GM12878 (cell line): ENCODE measurements around the gene TCF4. TPM values are rescaled to one million over a fixed set of nuclear protein-coding genes. Genes with fewer than 3 reads are reported as not detected.

Experiments
- ATAC-seq: fragments of 200-7000 bp; cut with Tn5 transposase; 3 replicates; pipeline ENCODE4 v1.9.1; 2020; ENCODE audit warnings: mild to moderate bottlenecking, moderate library complexity
- BruUV-seq: library from RNA; stranded (reverse); fragments of 400-500 nt; replicated peaks from 2 replicates; lab custom pipeline; 2021; lab: Mats Ljungman, UMichigan
- CTCF ChIA-PET: fragments of 300-600 bp; sonication (Branson Sonifier 250); formaldehyde crosslinking; extraction: SDS; loops from one replicate; lab custom pipeline; 2021; ENCODE audit warnings: inconsistent platforms; lab: Yijun Ruan, JAX
- POLR2A ChIA-PET: fragments of 350-600 bp; formaldehyde crosslinking; extraction: SDS; loops from one replicate; lab custom pipeline; 2021; ENCODE audit warnings: inconsistent platforms; lab: Charles Lee
- RAD21 ChIA-PET: fragments of 300-600 bp; sonication (Branson Sonifier 250); formaldehyde crosslinking; loops from one replicate; lab custom pipeline; 2023; ENCODE audit warnings: antibody characterized with exemption; ENCODE audit not compliant: unreplicated experiment; lab: Charles Lee
- SMC1A ChIA-PET: fragments of 300-600 bp; sonication (Branson Sonifier 250); formaldehyde crosslinking; loops from one replicate; lab custom pipeline; 2023; ENCODE audit not compliant: unreplicated experiment, uncharacterized antibody; lab: Charles Lee
- DNase-seq: peaks from one replicate; pipeline ENCODE4 v3.0.0-alpha.2; 2011; ENCODE audit warnings: low read depth, low spot score
- FAIRE-seq: peaks from 3 replicates; lab custom pipeline; 2011; peaks lifted over from hg19 to GRCh38; lab: Jason Lieb, UNC
- H2AFZ ChIP-seq: 2 replicates; pipeline ENCODE4 v1.6.0; 2011; ENCODE audit warnings: low read depth, low read length, control low read depth; ENCODE audit not compliant: control insufficient read depth
- H3K27ac ChIP-seq: 2 replicates; pipeline ENCODE4 v1.5.1; 2011; ENCODE audit warnings: control low read depth; ENCODE audit not compliant: control insufficient read depth, insufficient read depth
- H3K27me3 ChIP-seq, 2 experiments: replicated peaks in 1 of 2; 2 replicates each; pipeline versions ENCODE4 v1.6.0 to v1.6.1; 2011; ENCODE audit warnings: low read length in 1 of 2; ENCODE audit not compliant: control insufficient read depth in 2 of 2, insufficient read depth in 2 of 2
- H3K36me3 ChIP-seq, 2 experiments: 2 replicates each; pipeline ENCODE4 v1.5.1; 2011; ENCODE audit warnings: low read length in 1 of 2; ENCODE audit not compliant: control insufficient read depth in 2 of 2, insufficient read depth in 2 of 2
- H3K4me1 ChIP-seq: 2 replicates; pipeline ENCODE4 v1.6.1; 2011; ENCODE audit warnings: mild to moderate bottlenecking, low read length, moderate library complexity, mixed read lengths; ENCODE audit not compliant: control insufficient read depth, insufficient read depth
- H3K4me2 ChIP-seq: 2 replicates; pipeline ENCODE4 v1.6.0; 2011; ENCODE audit warnings: control low read depth; ENCODE audit not compliant: control insufficient read depth, insufficient read depth
- H3K4me3 ChIP-seq: fragments of 200-600 bp; sonication (generic); 2 replicates; pipeline ENCODE4 v1.5.1; 2016
- H3K79me2 ChIP-seq: 2 replicates; pipeline ENCODE4 v1.6.0; 2011; ENCODE audit warnings: low read length; ENCODE audit not compliant: control insufficient read depth, insufficient read depth
- H3K9ac ChIP-seq: 2 replicates; pipeline ENCODE4 v1.8.0; 2011; ENCODE audit warnings: low read length, control low read depth, mixed read lengths; ENCODE audit not compliant: control insufficient read depth, insufficient read depth
- H3K9me3 ChIP-seq: replicated peaks from 3 replicates; pipeline ENCODE4 v1.5.1; 2011; ENCODE audit warnings: mild to moderate bottlenecking, low read length; ENCODE audit not compliant: control insufficient read depth, insufficient read depth
- H4K20me1 ChIP-seq: 2 replicates; pipeline ENCODE4 v1.6.0; 2011; ENCODE audit not compliant: control insufficient read depth, insufficient read depth
- BRCA1 ChIP-seq: IDR thresholded peaks from 2 replicates; pipeline ENCODE4 v1.6.1; 2011; ENCODE audit warnings: low read depth, low read length, improper control_type of control experiment
- CREM ChIP-seq: IDR thresholded peaks from 2 replicates; pipeline ENCODE4 v1.6.1; 2014; ENCODE audit warnings: antibody characterized with exemption, low read depth
- E4F1 ChIP-seq: fragments of 450-650 bp; IDR thresholded peaks from 2 replicates; pipeline ENCODE4 v1.6.1; 2018; ENCODE audit warnings: borderline replicate concordance, mild to moderate bottlenecking; ENCODE audit not compliant: partially characterized antibody
- EP300 ChIP-seq, 2 experiments: fragments of 150-350 bp in 1 of 2; IDR thresholded peaks; 2 replicates each; pipeline ENCODE4 v1.6.1; 2011 to 2012; ENCODE audit warnings: low read depth in 2 of 2, low read length in 2 of 2, borderline replicate concordance in 1 of 2, improper control_type of control experiment in 1 of 2, inconsistent platforms in 1 of 2; ENCODE audit not compliant: control insufficient read depth in 1 of 2
- LARP7 ChIP-seq: fragments of 450-650 bp; IDR thresholded peaks from 2 replicates; pipeline ENCODE4 v1.6.1; 2017; ENCODE audit warnings: mild to moderate bottlenecking
- MEF2B ChIP-seq: fragments of 450-650 bp; IDR thresholded peaks from 2 replicates; pipeline ENCODE4 v1.6.1; 2018; ENCODE audit warnings: mild to moderate bottlenecking, moderate library complexity; ENCODE audit not compliant: partially characterized antibody, poor library complexity, severe bottlenecking
- MXI1 ChIP-seq: fragments of 150-350 bp; IDR thresholded peaks from 2 replicates; pipeline ENCODE4 v1.6.1; 2011; ENCODE audit warnings: low read depth, mild to moderate bottlenecking, inconsistent platforms, low read length, improper control_type of control experiment
- NR2F1 ChIP-seq: fragments of 450-650 bp; conservative IDR thresholded peaks from 2 replicates; pipeline ENCODE4 v1.6.1; 2017; ENCODE audit warnings: mild to moderate bottlenecking
- PAX5 ChIP-seq: IDR thresholded peaks from 2 replicates; pipeline ENCODE4 v1.6.1; 2011; ENCODE audit warnings: low read depth, low read length, borderline replicate concordance
- RAD51 ChIP-seq: fragments of 450-650 bp; IDR thresholded peaks from 2 replicates; pipeline ENCODE4 v1.6.1; 2016; ENCODE audit warnings: moderate library complexity, mild to moderate bottlenecking, inconsistent platforms
- RFX5 ChIP-seq: IDR thresholded peaks from 2 replicates; pipeline ENCODE4 v1.6.1; 2011; ENCODE audit warnings: low read depth, low read length, improper control_type of control experiment
- SIX5 ChIP-seq: IDR thresholded peaks from 2 replicates; pipeline ENCODE4 v1.6.1; 2011; ENCODE audit warnings: mild to moderate bottlenecking, low read depth, low read length, moderate library complexity; ENCODE audit not compliant: severe bottlenecking
- SMC3 ChIP-seq: IDR thresholded peaks from 2 replicates; pipeline ENCODE4 v1.6.1; 2011; ENCODE audit warnings: low read length, improper control_type of control experiment, borderline replicate concordance
- ZNF687 ChIP-seq: fragments of 450-650 bp; IDR thresholded peaks from 2 replicates; pipeline ENCODE4 v1.6.1; 2017; ENCODE audit warnings: mild to moderate bottlenecking, moderate library complexity
- WGBS: methylation state at CpG from one replicate; pipeline ENCODE4 v1.1.6; 2016; ENCODE audit warnings: low lambda C conversion rate; ENCODE audit not compliant: insufficient replicate concordance, insufficient coverage; ENCODE audit errors: missing lambda C conversion rate; 5-methylcytosine and 5-hydroxymethylcytosine counted together
- in situ Hi-C: fragments of 300-500 bp; cut with MboI; formaldehyde crosslinking; loops from 9 replicates; pipeline ENCODE4 v1.14.3; 2018; ENCODE audit warnings: mixed read lengths
- intact Hi-C: fragments of 100-400 bp; cut with micrococcal nuclease; formaldehyde crosslinking; loops from one replicate; pipeline ENCODE4 v1.14.2; 2022; ENCODE audit not compliant: unreplicated experiment
- polyA plus RNA-seq, 11 experiments: library from polyadenylated mRNA; depleted of rRNA in 4 of 11; unstranded in 6 of 11; stranded (reverse) in 5 of 11; fragments of >200 nt; fragmentation: Nextera tagmentation in 4 of 11; fragmentation: Illumina TruSeq in 1 of 11; extraction: Ambion mirVana in 4 of 11; extraction: Trizol in 1 of 11; gene quantifications; 1 replicate in 1 of 11; 2 replicates in 10 of 11; pipeline versions ENCODE4 v1.2.1 to v1.2.3, GENCODE V29; 2011 to 2016; ENCODE audit warnings: inconsistent platforms in 2 of 11, missing spikeins in 2 of 11, low read depth in 1 of 11
- total RNA-seq, 4 experiments: library from RNA; depleted of rRNA in 3 of 4; stranded (reverse); fragments of >200 nt in 3 of 4; fragmentation: Illumina TruSeq in 1 of 4; extraction: Trizol in 1 of 4; gene quantifications; 2 replicates each; pipeline versions ENCODE4 v1.2.1 to v1.2.3, GENCODE V29; 2013 to 2021
- TF ChIP-seq, protein P1 (sequence below): IDR thresholded peaks from 2 replicates; pipeline ENCODE4 v1.6.1; 2011; ENCODE audit warnings: low read depth, mild to moderate bottlenecking, low read length, moderate library complexity, borderline replicate concordance; ENCODE audit errors: extremely low read depth

TCF4 gene
- total and polyA plus RNA-seq, 10 of the 15 experiments (the other 5 are each of a cell fraction or from before 2014, with no cell fraction given): 15.2 to 94.0 (median 31.5) TPM

GRCh38 chr18:55403421-55403949 lies 184.5 kb downstream of the TCF4 start (continued):
- no peak for TF ChIP-seq MXI1
- TF ChIP-seq, all 136 proteins: peak for 0

DNA sequence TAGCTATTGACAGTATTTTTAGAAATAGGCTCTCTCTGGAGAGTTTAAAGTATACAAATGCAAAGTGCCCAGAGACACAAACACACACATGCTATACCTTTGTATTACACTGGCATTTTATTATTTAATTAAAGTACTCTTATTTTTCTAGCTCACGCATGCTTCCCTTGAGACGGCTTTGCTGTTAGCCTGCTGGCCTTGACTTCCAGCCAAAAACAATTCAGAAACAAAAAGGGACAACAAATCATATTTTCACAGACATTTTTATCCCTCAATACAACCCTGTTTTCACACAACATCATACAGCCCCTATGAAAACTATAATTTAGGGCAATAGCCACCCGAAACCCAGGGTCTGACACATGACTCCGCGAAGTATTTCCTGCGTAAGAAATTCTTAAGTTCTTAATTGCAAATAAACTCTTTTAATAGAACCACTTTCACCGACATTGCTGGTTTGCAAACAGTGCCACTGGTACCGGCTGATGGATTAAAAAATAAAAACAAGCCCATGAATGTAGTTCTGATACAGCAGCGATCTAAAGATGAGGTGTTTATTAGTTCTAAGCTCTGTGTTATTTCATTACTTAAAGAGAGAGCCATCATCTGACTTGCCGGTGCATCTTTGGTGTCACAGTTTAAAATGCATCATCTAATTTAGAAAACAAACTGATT lies 185.1 kb downstream of the TCF4 start:
- FAIRE-seq (no peak), ATAC-seq (no peak), DNase-seq (no peak)
- no peak for TF ChIP-seq SMC3
- no peak for TF ChIP-seq PAX5
- no peak for TF ChIP-seq RAD51
- TF ChIP-seq ZNF687: no peak
- TF ChIP-seq SIX5: no peak
- TF ChIP-seq MEF2B: no peak
- no peak for TF ChIP-seq EP300 (IDR thresholded peaks at IDR 0.05; ENCODE audit: borderline replicate concordance in 1 of 2, control insufficient read depth in 1 of 2, low read depth in 2 of 2, low read length in 2 of 2)
- no peak for TF ChIP-seq RFX5
- TF ChIP-seq, protein P1, sequence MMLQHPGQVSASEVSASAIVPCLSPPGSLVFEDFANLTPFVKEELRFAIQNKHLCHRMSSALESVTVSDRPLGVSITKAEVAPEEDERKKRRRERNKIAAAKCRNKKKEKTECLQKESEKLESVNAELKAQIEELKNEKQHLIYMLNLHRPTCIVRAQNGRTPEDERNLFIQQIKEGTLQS: no peak
- no peak for TF ChIP-seq CREM
- TF ChIP-seq E4F1: no peak
- no peak for TF ChIP-seq NR2F1
- TF ChIP-seq BRCA1: no peak
- TF ChIP-seq LARP7: no peak
- Histone ChIP-seq H3K9me3 (no peaks in the 10 kb centered on the region), H3K4me3 (no peak overlapping the region), H3K4me2 (no peak overlapping the region), H4K20me1 (no peaks in the 10 kb centered on the region), H3K79me2 (no peaks in the 10 kb centered on the region), H3K36me3 (no peaks in the 10 kb centered on the region), H3K27me3 (no peaks in the 10 kb centered on the region; a peak in 1 of 4 replicates), H2AFZ (no peak overlapping the region), H3K4me1 (no peaks in the 10 kb centered on the region), H3K9ac (no peak overlapping the region), H3K27ac (no peak overlapping the region)
- RAD21 ChIA-PET: no interaction called here
- POLR2A ChIA-PET: no interaction called here
- in situ Hi-C loops: loop anchor here (10.0 kb wide), 1 partner anchor 168 kb away; no protein-coding TSS in a partner anchor
- CTCF ChIA-PET: interaction anchor here (0.7 to 1.7 kb wide), 3 partner anchors 8 to 168 kb away, joined by 3 to 6 read pairs (median 4); no protein-coding TSS in a partner anchor
- SMC1A ChIA-PET: interaction anchor here (1.2 kb wide), 1 partner anchor 168 kb away, joined by 4 read pairs; no protein-coding TSS in a partner anchor
- 73% methylated on average over 10 of the region's 10 CpGs for WGBS
- intact Hi-C loops: no loop called here
- BruUV-seq: no TSS peak
